Neutrophil (primary cell): ENCODE data around the gene SSBP4.

Experiments
- H3K27ac ChIP-seq: fragments of 200-600 bp; sonication (generic); 2 replicates; pipeline ENCODE4 v1.5.1; 2016; ENCODE audit warnings: mild to moderate bottlenecking, moderate library complexity
- H3K27me3 ChIP-seq: fragments of 200-600 bp; sonication (generic); 2 replicates; pipeline ENCODE4 v1.6.0; 2016; ENCODE audit warnings: mild to moderate bottlenecking
- H3K36me3 ChIP-seq: fragments of 200-600 bp; sonication (generic); 2 replicates; pipeline ENCODE4 v1.5.1; 2017
- H3K4me1 ChIP-seq, 2 experiments: fragments of 200-600 bp in 1 of 2; sonication (generic) in 1 of 2; 1 replicate in 1 of 2; 2 replicates in 1 of 2; pipeline versions ENCODE4 v1.5.1 to v1.6.1; 2013 to 2016; ENCODE audit warnings: low read depth in 1 of 2, low read length in 1 of 2, mild to moderate bottlenecking in 1 of 2, moderate library complexity in 1 of 2; ENCODE audit not compliant: control insufficient read depth in 1 of 2, insufficient read depth in 1 of 2
- H3K4me3 ChIP-seq, 2 experiments: fragments of 200-600 bp in 1 of 2; sonication (generic) in 1 of 2; 1 replicate in 1 of 2; 2 replicates in 1 of 2; pipeline ENCODE4 v1.5.1; 2013 to 2016; ENCODE audit warnings: low read depth in 1 of 2, low read length in 1 of 2, mild to moderate bottlenecking in 1 of 2, moderate library complexity in 1 of 2
- H3K9me3 ChIP-seq: fragments of 200-600 bp; sonication (generic); 2 replicates; pipeline ENCODE4 v1.5.1; 2016
- TF ChIP-seq, protein P1 (sequence below): fragments of 200-600 bp; sonication (generic); IDR thresholded peaks from 2 replicates; pipeline ENCODE4 v1.5.1; 2016; ENCODE audit warnings: antibody characterized with exemption

SSBP4 gene

DNA sequence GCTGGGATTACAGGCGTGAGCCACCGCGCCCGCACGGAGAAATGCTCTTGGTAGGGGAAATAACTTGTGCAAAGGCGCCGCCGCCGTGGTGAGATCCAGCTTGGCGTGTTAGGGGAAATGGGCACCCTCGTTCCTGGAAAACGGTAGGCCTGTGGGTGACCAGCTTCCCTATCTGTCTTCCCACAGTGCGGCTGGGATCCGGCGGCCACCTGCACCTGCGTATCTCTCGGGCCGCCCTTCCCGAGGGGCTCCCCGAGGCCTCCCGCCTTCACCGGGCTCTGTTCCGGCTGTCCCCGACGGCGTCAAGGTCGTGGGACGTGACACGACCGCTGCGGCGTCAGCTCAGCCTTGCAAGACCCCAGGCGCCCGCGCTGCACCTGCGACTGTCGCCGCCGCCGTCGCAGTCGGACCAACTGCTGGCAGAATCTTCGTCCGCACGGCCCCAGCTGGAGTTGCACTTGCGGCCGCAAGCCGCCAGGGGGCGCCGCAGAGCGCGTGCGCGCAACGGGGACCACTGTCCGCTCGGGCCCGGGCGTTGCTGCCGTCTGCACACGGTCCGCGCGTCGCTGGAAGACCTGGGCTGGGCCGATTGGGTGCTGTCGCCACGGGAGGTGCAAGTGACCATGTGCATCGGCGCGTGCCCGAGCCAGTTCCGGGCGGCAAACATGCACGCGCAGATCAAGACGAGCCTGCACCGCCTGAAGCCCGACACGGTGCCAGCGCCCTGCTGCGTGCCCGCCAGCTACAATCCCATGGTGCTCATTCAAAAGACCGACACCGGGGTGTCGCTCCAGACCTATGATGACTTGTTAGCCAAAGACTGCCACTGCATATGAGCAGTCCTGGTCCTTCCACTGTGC lies 30.9 kb upstream of the SSBP4 start:
- Histone ChIP-seq H3K9me3 (no peaks in the 10 kb centered on the region), H3K36me3 (peaks cover 46% of the 10 kb centered on the region), H3K4me1 (peaks cover 54 to 61% of the 10 kb centered on the region in 2 experiments), H3K4me3 (peak overlapping the region; percentile 50 to 60), H3K27ac (peak overlapping the region; percentile 98), H3K27me3 (peaks cover 46% of the 10 kb centered on the region)
- TF ChIP-seq, protein P1, sequence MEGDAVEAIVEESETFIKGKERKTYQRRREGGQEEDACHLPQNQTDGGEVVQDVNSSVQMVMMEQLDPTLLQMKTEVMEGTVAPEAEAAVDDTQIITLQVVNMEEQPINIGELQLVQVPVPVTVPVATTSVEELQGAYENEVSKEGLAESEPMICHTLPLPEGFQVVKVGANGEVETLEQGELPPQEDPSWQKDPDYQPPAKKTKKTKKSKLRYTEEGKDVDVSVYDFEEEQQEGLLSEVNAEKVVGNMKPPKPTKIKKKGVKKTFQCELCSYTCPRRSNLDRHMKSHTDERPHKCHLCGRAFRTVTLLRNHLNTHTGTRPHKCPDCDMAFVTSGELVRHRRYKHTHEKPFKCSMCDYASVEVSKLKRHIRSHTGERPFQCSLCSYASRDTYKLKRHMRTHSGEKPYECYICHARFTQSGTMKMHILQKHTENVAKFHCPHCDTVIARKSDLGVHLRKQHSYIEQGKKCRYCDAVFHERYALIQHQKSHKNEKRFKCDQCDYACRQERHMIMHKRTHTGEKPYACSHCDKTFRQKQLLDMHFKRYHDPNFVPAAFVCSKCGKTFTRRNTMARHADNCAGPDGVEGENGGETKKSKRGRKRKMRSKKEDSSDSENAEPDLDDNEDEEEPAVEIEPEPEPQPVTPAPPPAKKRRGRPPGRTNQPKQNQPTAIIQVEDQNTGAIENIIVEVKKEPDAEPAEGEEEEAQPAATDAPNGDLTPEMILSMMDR, result peak; percentile 99

DNA sequence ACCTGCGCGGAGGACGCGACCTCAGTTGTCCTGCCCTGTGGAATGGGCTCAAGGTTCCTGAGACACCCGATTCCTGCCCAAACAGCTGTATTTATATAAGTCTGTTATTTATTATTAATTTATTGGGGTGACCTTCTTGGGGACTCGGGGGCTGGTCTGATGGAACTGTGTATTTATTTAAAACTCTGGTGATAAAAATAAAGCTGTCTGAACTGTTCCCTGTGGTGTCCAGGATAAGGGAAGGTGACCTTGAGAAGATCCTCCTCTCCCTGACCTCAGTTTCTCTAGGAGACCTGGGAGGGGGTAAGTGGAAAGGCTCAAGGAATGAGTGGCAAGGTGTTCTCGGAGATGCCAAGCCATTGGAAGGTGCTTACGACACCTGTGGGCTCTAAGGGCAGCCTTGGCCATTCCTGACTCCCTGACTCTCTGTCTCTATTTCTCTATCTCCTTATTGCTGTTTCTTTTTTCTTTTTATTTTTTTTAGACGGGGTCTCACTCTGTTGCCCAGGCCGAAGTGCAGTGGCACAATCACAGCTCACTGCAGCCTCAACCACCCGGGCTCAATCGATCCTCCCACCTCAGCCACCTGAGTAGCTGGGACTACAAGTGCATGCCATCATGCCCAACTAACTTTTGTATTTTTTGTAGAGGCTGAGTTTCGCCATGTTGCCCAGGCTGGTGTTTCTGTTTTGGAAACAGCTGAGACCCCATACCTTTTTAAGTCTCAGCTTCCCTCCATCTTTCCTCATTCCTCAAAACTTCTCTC lies 30.1 kb upstream of the SSBP4 start:
- Histone ChIP-seq H3K4me1 (peaks cover 60 to 69% of the 10 kb centered on the region in 2 experiments), H3K9me3 (no peaks in the 10 kb centered on the region), H3K36me3 (peaks cover 50% of the 10 kb centered on the region), H3K4me3 (peak overlapping the region; percentile 50 to 60), H3K27me3 (peaks cover 43% of the 10 kb centered on the region), H3K27ac (peak overlapping the region; percentile 98)
- TF ChIP-seq, protein P1, result no peak

DNA sequence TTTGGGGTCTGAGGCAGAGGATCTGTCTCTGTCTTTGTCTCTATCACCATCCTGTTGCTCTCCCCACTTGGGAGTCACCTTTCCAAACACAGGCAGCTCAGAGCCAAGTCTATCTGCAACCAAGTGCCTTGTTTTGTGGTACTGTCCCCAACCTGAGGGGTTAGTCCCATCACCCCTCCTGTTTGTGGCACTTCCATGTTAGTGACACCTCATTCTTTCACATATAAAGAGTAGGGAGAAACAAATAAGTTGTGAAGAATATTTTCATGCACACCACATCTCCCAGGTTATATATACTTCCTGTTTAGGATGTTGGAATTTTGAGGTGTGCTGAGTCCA lies 29.5 kb upstream of the SSBP4 start:
- H3K4me1 ChIP-seq, result peaks cover 65 to 74% of the 10 kb centered on the region in 2 experiments
- TF ChIP-seq, protein P1, result no peak
- H3K36me3 ChIP-seq, result peaks cover 55% of the 10 kb centered on the region
- H3K9me3 ChIP-seq, result no peaks in the 10 kb centered on the region
- H3K27ac ChIP-seq, result peak overlapping the region; percentile 98
- H3K27me3 ChIP-seq, result peaks cover 38% of the 10 kb centered on the region
- H3K4me3 ChIP-seq, result no peak overlapping the region

DNA sequence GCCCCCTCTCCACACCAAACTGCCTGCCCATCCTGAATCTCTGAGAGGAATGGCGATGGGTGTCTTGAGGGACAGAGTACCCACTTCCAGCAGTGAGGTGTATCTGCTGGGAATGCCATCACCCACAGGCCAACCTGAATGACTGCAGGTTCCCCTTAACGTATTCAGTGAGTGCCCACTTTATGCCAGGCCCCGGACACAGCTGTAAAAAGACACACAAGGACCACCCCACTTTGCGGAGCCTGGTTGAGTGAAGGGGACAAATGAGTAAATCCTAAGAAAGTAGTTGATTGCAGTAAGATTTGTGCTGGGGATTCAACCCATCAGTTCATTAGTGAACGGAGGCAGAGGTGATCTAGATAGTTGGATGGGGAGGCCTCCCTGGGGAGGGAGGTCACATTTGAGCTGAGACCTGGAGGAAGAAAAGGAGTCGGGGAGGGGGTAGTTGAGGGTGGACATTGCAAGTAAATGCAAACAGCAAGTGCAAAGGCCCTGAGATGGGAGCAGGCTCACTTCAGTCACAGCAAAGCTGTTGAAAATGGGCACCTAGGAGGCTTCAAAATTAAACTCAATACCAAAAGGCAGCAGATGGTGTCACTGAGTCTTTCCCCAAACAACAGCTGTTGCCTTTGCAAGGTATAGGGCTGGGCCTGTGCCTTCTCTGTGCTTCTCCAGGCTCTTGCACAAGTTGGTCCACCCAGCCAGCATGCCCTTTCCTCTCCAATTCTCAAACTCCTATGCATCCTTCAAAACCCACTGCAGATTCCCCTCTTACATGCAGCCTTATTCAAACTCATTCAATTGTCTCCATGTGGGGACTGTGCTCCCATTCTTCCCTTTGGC lies 28.9 kb upstream of the SSBP4 start:
- Histone ChIP-seq H3K27me3 (peaks cover 32% of the 10 kb centered on the region), H3K4me1 (peaks cover 71 to 80% of the 10 kb centered on the region in 2 experiments)

More for the DNA sequence above, 28.9 kb upstream of the SSBP4 start:
- Histone ChIP-seq H3K36me3 (peaks cover 59% of the 10 kb centered on the region), H3K27ac (peak overlapping the region; percentile 98), H3K9me3 (no peaks in the 10 kb centered on the region), H3K4me3 (no peak overlapping the region)
- TF ChIP-seq, protein P1, result no peak
